ENCODE data around the gene PTGDS.

PTGDS gene

GRCh38 chr9:136969150-136969549, 8.2 kb upstream of the PTGDS start:
- H3K4me1 ChIP-seq (ENCODE audit: control insufficient read depth in 2 of 2, insufficient read depth in 1 of 2, low read depth in 1 of 2, low read length in 2 of 2): peaks cover 4 to 10% of the 10 kb centered on the region in 2 donors
- peak overlapping the region; percentile 94 for H2AK5ac ChIP-seq (ENCODE audit: low read depth, low read length)
- no peak overlapping the region for H2BK120ac ChIP-seq (ENCODE audit: low read depth, low read length)
- peak overlapping the region; percentile 84 for H2BK12ac ChIP-seq (ENCODE audit: low read length)
- peak overlapping the region; percentile 75 for H2BK5ac ChIP-seq (ENCODE audit: low read length)
- no peak overlapping the region for H4K8ac ChIP-seq (ENCODE audit: low read depth, low read length)
- no peak overlapping the region for H3K27ac ChIP-seq (replicated peaks; ENCODE audit: low read length)
- peak overlapping the region; percentile 11 for H3K4ac ChIP-seq (ENCODE audit: low read length)
- H2AFZ ChIP-seq (ENCODE audit: low read length): no peak overlapping the region
- no peak overlapping the region for H3K23ac ChIP-seq (ENCODE audit: low read depth, low read length, poor library complexity)
- H3K18ac ChIP-seq (ENCODE audit: low read length): peak overlapping the region; percentile 76
- DNase-seq (ENCODE audit: low spot score): no peak
- no peaks in the 10 kb centered on the region for H3K9me3 ChIP-seq (replicated peaks in 1 of 2; ENCODE audit: control insufficient read depth in 2 of 2, insufficient read depth in 1 of 2, low read depth in 1 of 2, low read length in 2 of 2)
- peak overlapping the region; percentile 30 for H3K9ac ChIP-seq (ENCODE audit: low read depth, low read length, poor library complexity)
- H3K27me3 ChIP-seq (ENCODE audit: control insufficient read depth in 3 of 3, insufficient read depth in 3 of 3, low read depth in 1 of 3, low read length in 3 of 3): peaks cover 0 to 32% (median 0%) of the 10 kb centered on the region in 3 experiments
- no CpG with 5 or more reads among the region's 17 CpGs for WGBS, 2 donors (ENCODE audit: extremely low coverage in 2 of 2, insufficient read length in 2 of 2, insufficient replicate concordance in 1 of 2)
- H3K36me3 ChIP-seq (replicated peaks in 1 of 2; ENCODE audit: control insufficient read depth in 2 of 2, insufficient read depth in 2 of 2, low read length in 2 of 2): no peaks in the 10 kb centered on the region
- H3K4me2 ChIP-seq (ENCODE audit: insufficient read depth, low read length, poor library complexity, severe bottlenecking): no peak overlapping the region
- no peak overlapping the region for H2BK15ac ChIP-seq (ENCODE audit: low read length)
- H3K79me1 ChIP-seq (ENCODE audit: low read depth, low read length): no peaks in the 10 kb centered on the region
- H4K91ac ChIP-seq (ENCODE audit: low read depth, low read length, poor library complexity): no peak overlapping the region
- no peak overlapping the region for H3K4me3 ChIP-seq (ENCODE audit: low read length in 2 of 2)
- peak overlapping the region; percentile 89 for H3K14ac ChIP-seq (ENCODE audit: low read length)

GRCh38 chr9:136969774-136970173, 7.5 kb upstream of the PTGDS start:
- Histone ChIP-seq H3K4ac (ENCODE audit: low read length) (no peak overlapping the region), H2BK15ac (ENCODE audit: low read length) (peak overlapping the region; percentile 49), H4K8ac (ENCODE audit: low read depth, low read length) (no peak overlapping the region), H3K27me3 (ENCODE audit: control insufficient read depth in 3 of 3, insufficient read depth in 3 of 3, low read depth in 1 of 3, low read length in 3 of 3) (peaks cover 0 to 33% (median 0%) of the 10 kb centered on the region in 3 experiments), H3K9me3 (replicated peaks in 1 of 2; ENCODE audit: control insufficient read depth in 2 of 2, insufficient read depth in 1 of 2, low read depth in 1 of 2, low read length in 2 of 2) (no peaks in the 10 kb centered on the region), H2BK5ac (ENCODE audit: low read length) (peak overlapping the region; percentile 53), H3K79me1 (ENCODE audit: low read depth, low read length) (no peaks in the 10 kb centered on the region), H3K9ac (ENCODE audit: low read depth, low read length, poor library complexity) (no peak overlapping the region), H3K4me3 (ENCODE audit: low read length in 2 of 2) (no peak overlapping the region), H2BK12ac (ENCODE audit: low read length) (no peak overlapping the region), H4K91ac (ENCODE audit: low read depth, low read length, poor library complexity) (peak overlapping the region; percentile 9), H3K27ac (replicated peaks; ENCODE audit: low read length) (no peak overlapping the region), H2AFZ (ENCODE audit: low read length) (no peak overlapping the region), H2BK120ac (ENCODE audit: low read depth, low read length) (no peak overlapping the region), H3K23ac (ENCODE audit: low read depth, low read length, poor library complexity) (peak overlapping the region; percentile 73), H3K36me3 (replicated peaks in 1 of 2; ENCODE audit: control insufficient read depth in 2 of 2, insufficient read depth in 2 of 2, low read length in 2 of 2) (no peaks in the 10 kb centered on the region), H3K4me2 (ENCODE audit: insufficient read depth, low read length, poor library complexity, severe bottlenecking) (no peak overlapping the region), H3K18ac (ENCODE audit: low read length) (peak overlapping the region; percentile 52), H3K14ac (ENCODE audit: low read length) (no peak overlapping the region), H3K4me1 (ENCODE audit: control insufficient read depth in 2 of 2, insufficient read depth in 1 of 2, low read depth in 1 of 2, low read length in 2 of 2) (peaks cover 4 to 6% of the 10 kb centered on the region in 2 donors), H2AK5ac (ENCODE audit: low read depth, low read length) (peak overlapping the region; percentile 99)
- DNase-seq (ENCODE audit: low spot score): no peak
- no CpG with 5 or more reads among the region's 5 CpGs for WGBS, 2 donors (ENCODE audit: extremely low coverage in 2 of 2, insufficient read length in 2 of 2, insufficient replicate concordance in 1 of 2)

- Histone ChIP-seq H3K23ac (ENCODE audit: low read depth, low read length, poor library complexity) (peak overlapping the region; percentile 73), H3K4me3 (ENCODE audit: low read length in 2 of 2) (no peak overlapping the region), H2AK5ac (ENCODE audit: low read depth, low read length) (peak overlapping the region; percentile 99), H3K4me1 (ENCODE audit: control insufficient read depth in 2 of 2, insufficient read depth in 1 of 2, low read depth in 1 of 2, low read length in 2 of 2) (peaks cover 4 to 6% of the 10 kb centered on the region in 2 donors), H3K36me3 (replicated peaks in 1 of 2; ENCODE audit: control insufficient read depth in 2 of 2, insufficient read depth in 2 of 2, low read length in 2 of 2) (no peaks in the 10 kb centered on the region), H4K8ac (ENCODE audit: low read depth, low read length) (peak overlapping the region; percentile 65), H3K4ac (ENCODE audit: low read length) (no peak overlapping the region), H3K27ac (replicated peaks; ENCODE audit: low read length) (no peak overlapping the region), H3K4me2 (ENCODE audit: insufficient read depth, low read length, poor library complexity, severe bottlenecking) (no peak overlapping the region), H2BK120ac (ENCODE audit: low read depth, low read length) (no peak overlapping the region), H4K91ac (ENCODE audit: low read depth, low read length, poor library complexity) (peak overlapping the region; percentile 9), H2BK5ac (ENCODE audit: low read length) (peak overlapping the region; percentile 53), H2AFZ (ENCODE audit: low read length) (no peak overlapping the region), H2BK15ac (ENCODE audit: low read length) (peak overlapping the region; percentile 49), H2BK12ac (ENCODE audit: low read length) (peak overlapping the region; percentile 73), H3K9ac (ENCODE audit: low read depth, low read length, poor library complexity) (no peak overlapping the region), H3K9me3 (replicated peaks in 1 of 2; ENCODE audit: control insufficient read depth in 2 of 2, insufficient read depth in 1 of 2, low read depth in 1 of 2, low read length in 2 of 2) (no peaks in the 10 kb centered on the region), H3K79me1 (ENCODE audit: low read depth, low read length) (no peaks in the 10 kb centered on the region), H3K18ac (ENCODE audit: low read length) (peak overlapping the region; percentile 52), H3K27me3 (ENCODE audit: control insufficient read depth in 3 of 3, insufficient read depth in 3 of 3, low read depth in 1 of 3, low read length in 3 of 3) (peaks cover 0 to 38% (median 0%) of the 10 kb centered on the region in 3 experiments), H3K14ac (ENCODE audit: low read length) (peak overlapping the region; percentile 71)
- no peak for DNase-seq (ENCODE audit: low spot score)
- WGBS, 2 donors (ENCODE audit: extremely low coverage in 2 of 2, insufficient read length in 2 of 2, insufficient replicate concordance in 1 of 2): no CpG with 5 or more reads among the region's 11 CpGs
These were observed 6.9 kb upstream of the PTGDS start for GRCh38 chr9:136970361-136970760.

GRCh38 chr9:136971746-136972145, 5.6 kb upstream of the PTGDS start:
- Histone ChIP-seq H3K9me3 (replicated peaks in 1 of 2; ENCODE audit: control insufficient read depth in 2 of 2, insufficient read depth in 1 of 2, low read depth in 1 of 2, low read length in 2 of 2) (no peaks in the 10 kb centered on the region), H3K14ac (ENCODE audit: low read length) (no peak overlapping the region), H3K9ac (ENCODE audit: low read depth, low read length, poor library complexity) (no peak overlapping the region), H2BK12ac (ENCODE audit: low read length) (peak overlapping the region; percentile 82), H3K4ac (ENCODE audit: low read length) (no peak overlapping the region), H3K79me1 (ENCODE audit: low read depth, low read length) (no peaks in the 10 kb centered on the region), H2BK15ac (ENCODE audit: low read length) (peak overlapping the region; percentile 89), H4K8ac (ENCODE audit: low read depth, low read length) (no peak overlapping the region), H3K18ac (ENCODE audit: low read length) (peak overlapping the region; percentile 76), H3K4me1 (ENCODE audit: control insufficient read depth in 2 of 2, insufficient read depth in 1 of 2, low read depth in 1 of 2, low read length in 2 of 2) (no peaks in the 10 kb centered on the region), H3K4me2 (ENCODE audit: insufficient read depth, low read length, poor library complexity, severe bottlenecking) (no peak overlapping the region), H2BK5ac (ENCODE audit: low read length) (no peak overlapping the region), H3K27ac (replicated peaks; ENCODE audit: low read length) (no peak overlapping the region), H3K23ac (ENCODE audit: low read depth, low read length, poor library complexity) (no peak overlapping the region), H4K91ac (ENCODE audit: low read depth, low read length, poor library complexity) (no peak overlapping the region), H3K36me3 (replicated peaks in 1 of 2; ENCODE audit: control insufficient read depth in 2 of 2, insufficient read depth in 2 of 2, low read length in 2 of 2) (no peaks in the 10 kb centered on the region), H3K27me3 (ENCODE audit: control insufficient read depth in 3 of 3, insufficient read depth in 3 of 3, low read depth in 1 of 3, low read length in 3 of 3) (peaks cover 0 to 50% (median under 1%) of the 10 kb centered on the region in 3 experiments), H2AK5ac (ENCODE audit: low read depth, low read length) (peak overlapping the region; percentile 84), H3K4me3 (ENCODE audit: low read length in 2 of 2) (no peak overlapping the region), H2BK120ac (ENCODE audit: low read depth, low read length) (peak overlapping the region; percentile 72), H2AFZ (ENCODE audit: low read length) (no peak overlapping the region)
- WGBS, 2 donors (ENCODE audit: extremely low coverage in 2 of 2, insufficient read length in 2 of 2, insufficient replicate concordance in 1 of 2): no CpG with 5 or more reads among the region's 14 CpGs
- no peak for DNase-seq (ENCODE audit: low spot score)
